Cardiac muscle cell (in vitro differentiated cells and primary cell): ENCODE measurements around the gene CTIF. TPM values are rescaled to one million over a fixed set of nuclear protein-coding genes. Genes with fewer than 3 reads are reported as not detected.

ENCODE experiments used
- DNase-seq, 2 donors: peaks; one replicate each; pipeline versions ENCODE4 v3.0.0 to v3.0.0-alpha.2; 2010 to 2017; ENCODE audit warnings: low read depth in 1 of 2, low spot score in 1 of 2
- H3K27ac ChIP-seq: fragments of 200-600 bp; sonication (generic); 2 replicates; pipeline ENCODE4 v1.5.1; 2016
- H3K27me3 ChIP-seq: fragments of 200-600 bp; sonication (generic); 2 replicates; pipeline ENCODE4 v1.6.0; 2016; ENCODE audit warnings: control low read depth
- H3K36me3 ChIP-seq: fragments of 200-600 bp; sonication (generic); 2 replicates; pipeline ENCODE4 v1.5.1; 2016; ENCODE audit warnings: control low read depth
- H3K4me1 ChIP-seq: fragments of 200-600 bp; sonication (generic); 2 replicates; pipeline ENCODE4 v1.8.1; 2017; ENCODE audit warnings: low read depth, mild to moderate bottlenecking, mixed run types
- H3K4me3 ChIP-seq: fragments of 200-600 bp; sonication (generic); 2 replicates; pipeline ENCODE4 v1.5.1; 2016; ENCODE audit warnings: mild to moderate bottlenecking
- H3K9me3 ChIP-seq: fragments of 200-600 bp; sonication (generic); 2 replicates; pipeline ENCODE4 v1.5.1; 2017; ENCODE audit warnings: low read depth, mild to moderate bottlenecking, control low read depth
- polyA plus RNA-seq: library from polyadenylated mRNA; unstranded; fragments of >200 nt; fragmentation: Nextera tagmentation; extraction: Ambion mirVana; gene quantifications from 2 replicates; pipeline ENCODE4 v1.2.1, GENCODE V29; 2016
- total RNA-seq: library from RNA; depleted of rRNA; stranded (reverse); fragments of >200 nt; gene quantifications from 2 replicates; pipeline ENCODE4 v1.2.3, GENCODE V29; 2016
- TF ChIP-seq, protein P1 (sequence below): IDR thresholded peaks from 2 replicates; pipeline ENCODE4 v1.5.1; 2012; ENCODE audit warnings: low read depth, mild to moderate bottlenecking, low read length

Gene CTIF
- total and polyA plus RNA-seq, 2 experiments from 2014 or later, result 16.5 to 22.0 TPM

DNA sequence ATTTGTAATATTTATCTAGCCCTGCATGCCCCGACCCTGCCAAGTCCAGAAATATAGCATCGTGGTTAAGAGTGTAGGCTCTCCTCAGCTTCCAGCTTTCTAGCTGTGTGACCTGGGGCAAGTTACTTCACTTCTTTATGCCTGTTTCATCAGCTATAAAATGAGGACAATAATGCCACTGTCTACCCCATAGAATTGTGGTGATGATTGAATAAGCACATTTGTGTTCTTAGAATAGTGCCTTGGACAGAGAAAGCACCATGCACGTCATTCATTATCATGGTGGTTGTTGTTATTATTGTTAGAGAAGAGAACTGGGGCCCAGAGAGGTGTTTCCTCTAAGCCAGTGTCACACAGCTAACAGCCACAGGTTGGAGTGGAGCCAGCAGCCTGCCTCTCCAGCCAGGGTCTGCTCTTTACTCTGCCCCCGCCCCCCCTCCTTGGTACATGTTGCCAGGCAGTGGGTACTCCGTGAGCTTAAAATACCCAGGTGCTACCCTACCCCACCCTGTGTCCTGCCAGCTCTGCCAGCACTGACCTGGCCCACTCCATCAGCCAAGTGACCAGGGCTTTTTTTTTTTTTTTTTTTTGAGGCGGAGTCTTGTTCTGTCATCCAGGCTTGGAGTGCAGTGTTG lies 202.1 kb downstream of the CTIF start:
- TF ChIP-seq, protein P1, sequence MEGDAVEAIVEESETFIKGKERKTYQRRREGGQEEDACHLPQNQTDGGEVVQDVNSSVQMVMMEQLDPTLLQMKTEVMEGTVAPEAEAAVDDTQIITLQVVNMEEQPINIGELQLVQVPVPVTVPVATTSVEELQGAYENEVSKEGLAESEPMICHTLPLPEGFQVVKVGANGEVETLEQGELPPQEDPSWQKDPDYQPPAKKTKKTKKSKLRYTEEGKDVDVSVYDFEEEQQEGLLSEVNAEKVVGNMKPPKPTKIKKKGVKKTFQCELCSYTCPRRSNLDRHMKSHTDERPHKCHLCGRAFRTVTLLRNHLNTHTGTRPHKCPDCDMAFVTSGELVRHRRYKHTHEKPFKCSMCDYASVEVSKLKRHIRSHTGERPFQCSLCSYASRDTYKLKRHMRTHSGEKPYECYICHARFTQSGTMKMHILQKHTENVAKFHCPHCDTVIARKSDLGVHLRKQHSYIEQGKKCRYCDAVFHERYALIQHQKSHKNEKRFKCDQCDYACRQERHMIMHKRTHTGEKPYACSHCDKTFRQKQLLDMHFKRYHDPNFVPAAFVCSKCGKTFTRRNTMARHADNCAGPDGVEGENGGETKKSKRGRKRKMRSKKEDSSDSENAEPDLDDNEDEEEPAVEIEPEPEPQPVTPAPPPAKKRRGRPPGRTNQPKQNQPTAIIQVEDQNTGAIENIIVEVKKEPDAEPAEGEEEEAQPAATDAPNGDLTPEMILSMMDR, result no peak
- H3K36me3 ChIP-seq, result no peaks in the 10 kb centered on the region
- H3K4me3 ChIP-seq, result no peak overlapping the region
- DNase-seq, result no peak
- H3K27ac ChIP-seq, result no peak overlapping the region
- H3K4me1 ChIP-seq, result peaks cover 24% of the 10 kb centered on the region
- H3K27me3 ChIP-seq, result no peaks in the 10 kb centered on the region
- H3K9me3 ChIP-seq, result no peaks in the 10 kb centered on the region

DNA sequence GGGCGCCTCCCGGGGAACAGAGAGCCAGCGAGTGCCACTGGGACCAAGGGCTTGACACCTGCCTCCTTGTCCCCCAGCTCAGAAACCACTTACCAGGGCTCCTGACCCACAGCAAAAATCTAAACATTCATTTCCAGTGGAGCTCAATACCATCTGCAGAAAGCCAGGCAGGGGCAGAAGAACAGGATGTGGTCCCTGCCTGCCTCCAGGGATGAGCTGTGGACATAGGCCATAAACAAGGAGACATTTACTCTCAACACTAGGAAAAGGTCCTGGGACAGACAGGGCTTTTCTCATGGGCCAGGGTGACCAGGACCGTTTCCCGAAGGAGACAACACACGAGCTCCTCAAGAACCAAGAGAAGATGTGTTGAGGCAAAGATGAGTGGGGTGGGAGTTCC lies 203.0 kb downstream of the CTIF start:
- no peaks in the 10 kb centered on the region for H3K36me3 ChIP-seq
- H3K27ac ChIP-seq, result no peak overlapping the region
- H3K4me1 ChIP-seq, result peaks cover 24% of the 10 kb centered on the region
- DNase-seq, result no peak
- H3K27me3 ChIP-seq, result no peaks in the 10 kb centered on the region
- TF ChIP-seq, protein P1, result no peak
- H3K9me3 ChIP-seq, result no peaks in the 10 kb centered on the region
- H3K4me3 ChIP-seq, result no peak overlapping the region

DNA sequence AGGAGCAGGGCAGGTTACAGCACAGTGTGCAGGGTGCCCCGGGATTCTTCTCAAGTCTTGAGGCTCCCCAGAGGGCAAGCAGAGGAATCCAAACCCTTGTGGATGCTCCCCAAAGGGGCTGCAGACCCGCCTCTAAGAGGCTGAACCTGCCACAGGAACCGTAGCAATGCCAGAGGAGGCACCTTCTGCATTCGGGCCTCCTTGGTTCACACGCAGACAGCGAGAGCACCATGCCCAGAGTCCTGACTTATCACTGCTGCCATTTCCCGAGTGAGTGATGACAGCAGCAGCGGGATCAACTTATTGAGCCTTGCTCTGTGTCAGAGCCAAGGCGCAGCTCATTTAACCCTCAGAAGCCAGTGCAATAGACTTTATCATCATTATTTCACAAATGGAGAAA lies 203.5 kb downstream of the CTIF start:
- H3K4me3 ChIP-seq, result no peak overlapping the region
- H3K4me1 ChIP-seq, result peaks cover 24% of the 10 kb centered on the region
- no peaks in the 10 kb centered on the region for H3K9me3 ChIP-seq
- H3K36me3 ChIP-seq, result no peaks in the 10 kb centered on the region
- TF ChIP-seq, protein P1, result no peak
- DNase-seq, result no peak
- H3K27me3 ChIP-seq, result no peaks in the 10 kb centered on the region
- no peak overlapping the region for H3K27ac ChIP-seq

DNA sequence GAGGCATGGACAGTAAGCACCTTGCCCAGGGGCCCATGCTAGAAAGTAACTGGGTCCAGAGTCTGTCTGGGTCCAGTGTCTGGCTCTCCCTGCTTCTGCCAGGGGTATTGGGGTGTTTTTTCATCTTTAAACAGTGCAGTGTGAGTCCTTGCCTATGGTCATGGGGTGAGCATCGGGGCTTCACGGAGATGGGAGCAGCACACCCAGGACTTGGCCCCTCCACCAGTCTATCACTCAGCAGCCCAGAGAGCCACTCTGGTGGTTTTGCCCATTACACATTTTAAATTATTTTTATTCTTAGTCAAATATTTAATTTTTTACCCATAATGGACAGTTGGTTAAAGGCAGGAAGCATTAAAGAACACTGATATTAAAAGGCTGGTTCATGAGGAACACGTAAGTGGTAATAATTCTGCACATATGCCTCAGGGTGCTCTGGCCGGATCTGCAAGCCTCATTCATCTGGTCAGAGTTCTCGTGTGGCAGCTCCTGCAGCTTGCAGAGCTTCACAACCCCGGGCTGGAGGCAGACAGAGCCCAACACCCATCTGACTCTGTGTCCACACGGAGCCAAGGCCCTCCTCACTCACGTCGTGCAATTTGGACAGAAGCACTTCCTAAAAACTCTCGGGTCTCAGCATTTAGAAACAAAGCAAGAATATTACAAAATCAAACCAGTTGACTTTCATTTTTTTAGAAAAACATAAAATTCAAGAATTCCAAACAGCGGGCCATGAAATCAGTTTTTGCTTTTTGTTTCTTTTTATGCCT lies 204.1 kb downstream of the CTIF start:
- peak; percentile 45 to 74 for DNase-seq
- H3K27me3 ChIP-seq, result no peaks in the 10 kb centered on the region
- H3K9me3 ChIP-seq, result no peaks in the 10 kb centered on the region
- H3K27ac ChIP-seq, result peak overlapping the region; percentile 14
- no peaks in the 10 kb centered on the region for H3K36me3 ChIP-seq
- TF ChIP-seq, protein P1, result no peak
- H3K4me1 ChIP-seq, result peaks cover 24% of the 10 kb centered on the region
- no peak overlapping the region for H3K4me3 ChIP-seq

DNA sequence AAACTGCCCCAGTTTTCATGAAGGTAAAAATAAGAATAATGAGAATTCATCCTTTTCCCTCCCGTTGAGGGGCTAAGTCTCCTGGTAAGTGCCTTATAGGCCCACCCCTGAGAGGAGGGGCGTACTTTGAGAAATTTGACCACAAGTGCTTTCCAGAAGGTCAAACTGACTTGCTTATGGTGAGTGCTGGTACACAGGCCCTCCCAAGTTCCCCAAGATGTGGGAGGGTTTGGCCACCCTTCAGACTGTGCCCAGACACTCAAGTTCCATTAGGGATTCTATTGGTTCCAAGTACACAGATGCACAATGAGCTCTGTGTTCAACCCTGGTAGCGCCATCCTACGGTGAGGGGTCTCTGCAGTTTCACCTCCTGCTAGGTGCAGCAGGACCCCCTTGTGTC lies 205.1 kb downstream of the CTIF start:
- TF ChIP-seq, protein P1, result no peak
- Histone ChIP-seq H3K27me3 (no peaks in the 10 kb centered on the region), H3K4me3 (no peak overlapping the region), H3K4me1 (peaks cover 24% of the 10 kb centered on the region), H3K36me3 (no peaks in the 10 kb centered on the region), H3K27ac (no peak overlapping the region), H3K9me3 (no peaks in the 10 kb centered on the region)
- no peak for DNase-seq
